Occipital lobe (tissue), 2 donors: ENCODE measurements around the gene ARMC3. TPM values are rescaled to one million over a fixed set of nuclear protein-coding genes. Genes with fewer than 3 reads are reported as not detected.
"Not testable (repeated sequence)": the region's sequence is repeated elsewhere in the genome, so short reads cannot be mapped to it uniquely, and the experiment has no call there.

Source experiments
- DNase-seq: peaks from one replicate; lab custom pipeline; 2025; lab: John Stamatoyannopoulos, UW
- total RNA-seq: library from RNA; depleted of rRNA; stranded (reverse); fragments of >200 nt; gene quantifications from one replicate; pipeline ENCODE4 v1.2.3, GENCODE V29; 2014

ARMC3 gene
- total RNA-seq, 1 donor from 2014 or later: 5.1 TPM

DNA sequence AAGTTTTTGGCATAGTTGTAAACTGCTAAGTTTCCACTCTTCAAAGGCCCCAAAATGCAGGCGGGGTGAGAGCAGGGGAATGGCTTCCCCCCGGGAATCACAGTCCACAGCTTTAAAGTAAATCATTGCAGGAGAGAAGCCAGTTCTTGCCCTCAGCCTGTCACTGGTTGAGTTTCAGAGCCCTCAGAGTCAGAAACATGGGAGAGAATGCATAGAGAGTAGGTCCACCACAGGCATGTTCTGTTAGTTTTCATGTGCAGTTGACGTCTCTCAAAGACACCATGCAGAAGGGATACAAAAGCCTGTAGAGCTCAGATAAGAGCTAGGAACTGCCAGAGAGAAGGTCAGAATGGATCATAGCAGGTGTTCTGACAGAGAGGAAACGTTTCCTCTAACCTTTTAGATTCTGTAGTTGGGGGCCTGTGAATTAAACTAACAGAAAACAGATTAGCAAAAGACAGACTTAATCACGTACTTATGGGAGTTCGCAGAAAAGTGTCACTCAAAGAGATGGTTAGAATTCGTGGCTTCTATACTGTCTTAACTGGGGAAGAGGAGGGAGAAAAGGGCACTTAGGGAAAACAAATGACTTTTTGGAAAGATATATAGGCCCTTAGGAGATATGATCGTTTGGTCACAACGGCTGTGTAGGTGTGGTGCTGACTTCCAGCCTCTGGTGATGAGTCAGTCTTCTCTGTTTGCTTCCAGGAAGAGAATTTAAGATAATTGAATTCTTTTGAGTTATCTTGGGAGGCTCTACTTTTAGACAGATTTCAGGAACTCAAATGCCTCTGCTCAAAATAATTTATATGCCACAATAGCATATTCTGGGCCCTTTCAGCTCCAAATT is 119.6 kb downstream of the ARMC3 start:
- no peak for DNase-seq

- DNase-seq: no peak
Observed at GRCh38 chr10:23048191-23048590, 120.3 kb downstream of the ARMC3 start.

DNA sequence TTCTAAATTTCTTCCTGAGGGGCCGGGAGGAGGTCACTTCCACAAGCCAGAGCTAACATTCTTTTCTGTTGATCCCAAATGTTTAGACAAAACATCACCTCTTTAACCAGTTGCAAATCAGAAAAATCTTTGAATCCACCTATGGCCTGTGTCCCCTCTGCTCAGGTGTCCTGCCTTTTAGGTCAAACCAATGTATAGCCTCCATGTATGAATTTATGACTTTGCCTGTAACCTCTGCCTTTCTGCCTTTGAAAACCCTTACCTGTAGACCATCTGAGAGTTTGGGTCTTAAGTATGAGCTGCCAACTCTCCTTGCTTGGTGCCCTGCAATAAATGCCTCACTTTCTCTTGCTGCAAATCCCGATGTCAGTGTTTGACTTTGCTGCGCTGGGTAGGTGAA is 123.4 kb downstream of the ARMC3 start:
- DNase-seq: no peak

DNA sequence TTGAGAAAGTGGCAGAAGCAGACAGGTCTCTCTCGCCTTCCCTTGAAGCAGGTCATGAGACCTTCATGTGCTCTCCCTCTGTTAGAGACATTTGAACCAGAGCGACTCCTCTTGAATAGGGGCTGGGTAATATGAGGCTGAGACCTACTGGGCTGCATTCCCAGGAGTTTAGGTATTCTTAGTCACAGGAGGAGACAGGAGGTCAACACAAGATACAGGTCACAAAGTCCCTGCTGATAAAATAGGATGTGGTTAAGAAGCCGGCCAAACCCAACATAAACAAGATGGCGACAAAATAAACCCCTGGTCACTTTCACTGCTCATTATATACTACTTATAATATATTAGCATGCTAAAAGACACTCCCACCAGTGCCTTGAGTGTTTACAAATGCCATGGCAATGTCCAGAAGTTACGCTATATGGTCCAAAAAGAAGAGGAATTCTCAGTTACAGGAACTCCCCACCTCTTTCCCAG is 124.0 kb downstream of the ARMC3 start:
- no peak for DNase-seq

DNA sequence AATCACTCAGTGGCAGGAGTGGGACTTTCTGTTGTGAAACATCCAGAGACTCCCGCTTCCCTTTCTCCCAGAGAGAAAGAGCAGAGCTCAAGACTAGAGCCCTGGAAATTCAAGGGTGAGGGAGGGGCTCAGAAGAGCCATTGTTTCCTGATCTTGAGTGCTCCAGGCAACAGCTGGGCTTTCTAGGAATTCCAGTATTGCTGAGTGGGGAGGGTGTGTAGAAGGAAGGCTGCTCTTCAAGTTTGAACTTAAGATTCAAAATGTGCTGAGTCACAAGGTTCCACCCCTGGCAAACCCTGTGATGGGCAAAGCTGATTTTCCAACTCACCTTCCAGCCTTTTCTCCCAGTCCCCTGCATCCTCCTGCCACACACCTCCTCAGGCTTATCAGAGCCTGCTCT is 125.2 kb downstream of the ARMC3 start:
- DNase-seq: no peak

DNA sequence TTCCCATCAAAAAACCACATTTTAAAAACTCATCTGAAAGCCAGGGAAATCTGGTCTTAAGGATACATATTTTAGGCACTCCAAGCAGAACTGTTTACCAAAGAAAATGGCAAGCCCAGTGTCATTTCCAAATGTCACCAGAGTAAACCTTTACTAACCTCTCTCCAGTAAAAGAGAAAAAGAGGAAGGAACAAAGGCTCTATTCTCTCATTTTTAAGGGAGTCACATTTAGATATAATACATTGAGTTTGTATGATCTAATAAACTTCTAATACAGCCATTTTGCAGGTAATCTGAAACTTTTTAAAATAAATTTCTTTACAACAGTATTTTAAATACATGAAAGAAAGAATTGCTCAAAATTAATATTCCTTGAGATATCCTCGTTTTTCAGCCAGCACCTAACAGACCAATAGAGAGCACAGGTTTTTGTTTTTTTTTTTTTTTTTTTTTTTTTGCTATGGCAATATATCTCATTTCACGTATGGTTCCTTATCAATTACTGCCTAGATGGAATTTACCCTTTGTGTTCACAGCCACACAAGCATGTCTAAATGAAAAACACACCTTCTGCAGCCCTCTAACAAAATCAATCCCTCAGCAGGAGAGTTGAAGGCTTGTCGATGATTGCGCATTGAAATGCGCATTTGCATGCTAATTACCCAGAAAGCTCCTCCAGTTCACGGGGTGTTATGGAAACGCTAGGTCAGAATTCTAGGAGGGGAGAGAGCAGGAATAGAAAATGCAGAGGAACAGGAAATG is 127.8 kb downstream of the ARMC3 start:
- no peak for DNase-seq

DNA sequence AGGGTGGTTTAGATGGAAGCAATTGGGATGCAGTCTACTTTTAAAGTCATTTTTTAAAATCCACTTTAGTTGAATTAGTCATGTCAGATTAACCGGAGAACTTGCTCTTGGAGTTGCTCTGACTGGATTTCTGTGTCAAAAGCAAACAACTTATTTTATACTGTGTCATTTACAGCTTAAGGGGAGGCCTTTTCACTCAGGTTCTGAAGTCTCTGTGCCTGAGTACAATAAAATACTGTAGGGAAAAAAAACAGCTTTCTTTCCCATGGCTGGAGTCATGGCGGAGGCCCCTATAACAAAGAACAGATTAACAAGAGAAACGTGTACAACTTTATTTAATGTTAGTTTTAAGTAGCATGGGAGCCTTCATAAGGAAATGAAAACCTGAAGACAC is 128.3 kb downstream of the ARMC3 start:
- DNase-seq: no peak

GRCh38 chr10:23058366-23058765 is 130.5 kb downstream of the ARMC3 start:
- DNase-seq: no peak

DNA sequence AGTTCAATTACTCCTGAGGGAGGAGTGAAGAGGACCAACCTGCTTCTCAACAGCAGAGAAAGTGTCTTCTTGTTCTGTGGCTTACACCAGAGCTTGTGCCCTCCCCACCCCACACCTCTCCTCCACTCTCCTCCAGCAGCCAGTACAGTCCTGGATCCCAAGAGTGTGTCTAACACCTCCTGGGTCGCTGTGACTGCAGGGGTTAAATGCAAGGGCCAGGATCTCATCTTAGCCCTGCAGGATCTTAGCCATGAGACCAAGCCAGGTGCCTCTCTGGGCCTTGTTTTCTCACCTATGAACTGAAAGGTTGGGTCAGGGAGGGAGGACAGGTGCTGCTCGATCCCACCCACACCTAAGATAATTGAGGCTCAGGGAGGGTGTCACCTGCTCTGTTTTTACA is 133.1 kb downstream of the ARMC3 start:
- no peak for DNase-seq

DNA sequence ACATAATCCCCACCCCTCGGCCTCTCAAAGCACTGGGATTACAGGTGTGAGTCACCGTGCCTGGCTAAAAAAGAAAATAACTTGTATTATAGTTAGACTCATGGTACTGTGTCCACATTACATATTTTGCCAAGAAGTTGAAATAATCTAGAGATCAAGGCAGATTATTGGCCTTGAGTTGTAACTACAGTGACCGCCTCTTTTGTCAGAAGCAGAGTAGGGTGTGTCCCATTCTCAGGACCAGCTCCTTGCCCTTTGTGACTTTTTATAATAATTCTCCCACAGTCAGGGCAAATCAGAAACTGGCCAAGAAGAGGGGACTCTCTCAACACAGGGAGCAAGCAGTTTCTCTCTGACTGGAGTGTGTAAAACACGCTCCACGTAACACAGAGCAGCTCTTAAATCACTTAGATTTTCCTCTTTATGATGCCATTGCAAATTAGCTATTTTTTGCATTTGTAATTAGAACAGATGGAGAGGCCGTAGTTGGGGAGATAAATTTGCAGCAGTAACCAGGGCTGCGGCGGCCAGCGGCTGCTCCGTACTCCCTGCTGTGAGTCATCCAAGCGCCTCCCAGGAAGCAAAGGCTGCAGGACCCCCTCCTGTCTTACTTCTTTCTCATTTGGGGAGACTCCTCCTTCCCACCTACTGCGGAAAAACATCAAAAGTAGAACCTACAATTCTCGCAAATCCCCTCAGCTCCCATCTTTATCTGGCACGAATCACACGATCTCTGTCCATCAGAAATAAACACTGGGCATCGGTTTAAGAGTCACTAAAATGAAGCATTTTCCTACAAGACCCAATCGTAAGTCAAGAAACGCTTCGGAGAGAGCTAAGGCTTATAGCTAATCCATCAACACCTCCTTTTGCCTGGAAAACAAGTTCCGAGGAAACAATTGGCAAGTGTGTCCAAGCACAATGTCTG is 135.5 kb downstream of the ARMC3 start:
- peak; percentile 10 for DNase-seq

- DNase-seq: no peak
Observed at GRCh38 chr10:23063973-23064812, 136.3 kb downstream of the ARMC3 start.

GRCh38 chr10:23064813-23065114 is 136.9 kb downstream of the ARMC3 start:
- DNase-seq: not testable (repeated sequence)

GRCh38 chr10:23065181-23065948 is 137.5 kb downstream of the ARMC3 start:
- peak; percentile 59 for DNase-seq

DNA sequence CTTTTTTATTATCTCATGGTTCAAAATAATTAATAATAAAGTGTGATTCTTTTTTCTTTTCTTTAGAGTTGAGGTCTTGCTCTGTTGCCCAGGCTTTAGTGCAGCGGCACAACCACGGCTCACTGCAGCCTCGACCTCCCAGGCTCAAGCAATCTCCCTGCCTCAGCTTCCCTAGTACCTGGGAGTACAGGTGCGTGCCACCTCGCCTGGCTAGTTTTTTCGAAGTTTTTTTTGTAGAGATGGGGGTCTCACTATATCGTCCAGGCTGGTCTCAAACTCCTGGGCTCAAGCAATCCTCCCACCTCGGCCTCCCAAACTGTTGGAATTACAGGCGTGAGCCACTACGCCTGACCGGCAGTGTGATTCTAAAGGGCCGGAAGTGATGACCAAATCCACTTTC is 139.5 kb downstream of the ARMC3 start:
- DNase-seq: no peak

DNA sequence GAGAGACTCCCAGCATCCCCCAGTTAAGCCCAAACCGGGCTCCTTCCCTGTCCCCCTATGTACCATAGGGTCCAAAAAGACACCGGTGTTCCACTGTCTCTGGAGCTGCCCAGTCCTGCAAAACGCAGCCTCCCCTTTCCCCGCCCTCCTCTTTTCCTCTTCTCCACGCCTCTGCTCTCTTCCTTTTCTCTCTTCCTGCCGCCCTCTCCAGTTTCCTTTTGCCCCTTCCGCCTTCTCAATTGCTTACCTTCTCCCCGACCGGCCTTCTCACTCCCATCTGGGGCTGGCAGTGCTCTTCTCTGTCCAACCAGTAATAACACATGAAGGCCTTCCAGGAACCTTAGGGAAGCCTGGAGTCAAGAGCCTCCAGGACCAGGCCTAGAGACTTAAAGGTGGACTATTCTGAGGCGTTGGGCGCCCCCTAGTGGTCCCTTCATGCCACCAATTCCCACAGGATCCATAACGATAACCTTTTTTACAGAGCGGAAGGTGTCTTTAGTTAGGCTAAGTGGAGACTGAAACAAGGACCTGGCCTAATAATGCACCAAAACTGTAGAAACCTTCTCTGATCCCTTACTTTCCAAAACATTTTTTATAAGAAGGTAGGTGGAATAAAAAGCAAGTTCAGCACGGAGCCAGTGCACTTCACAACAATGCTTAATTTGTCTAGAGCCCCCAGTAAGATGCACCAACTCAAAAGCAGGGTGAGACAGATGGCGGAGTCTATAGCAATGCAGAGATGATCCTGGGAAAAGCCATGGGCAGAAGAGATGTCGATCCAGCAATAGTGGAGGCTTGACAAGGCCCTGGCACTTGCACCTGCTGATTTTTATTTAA is 140.3 kb downstream of the ARMC3 start:
- peak; percentile 48 for DNase-seq

GRCh38 chr10:23069019-23069815 is 141.4 kb downstream of the ARMC3 start:
- no peak for DNase-seq

GRCh38 chr10:23070092-23070912 is 142.4 kb downstream of the ARMC3 start:
- not testable (repeated sequence) for DNase-seq

GRCh38 chr10:23070913-23071218 is 143.0 kb downstream of the ARMC3 start:
- no peak for DNase-seq
